GM10266 (cell line): ENCODE measurements around the gene ITGB7.
A peak's percentile ranks its signal among the peaks of the same experiment; 100 is the strongest.
"Not testable (repeated sequence)": the region's sequence is repeated elsewhere in the genome, so short reads cannot be mapped to it uniquely, and the experiment has no call there.

Experiments used
- DNase-seq: peaks from one replicate; pipeline ENCODE4 v3.0.0; 2012; ENCODE audit errors: extremely low spot score
- CTCF ChIP-seq: IDR thresholded peaks from 2 replicates; pipeline ENCODE4 v1.5.1; 2012; ENCODE audit warnings: mild to moderate bottlenecking, low read depth; ENCODE audit not compliant: control insufficient read depth, insufficient read depth; ENCODE audit errors: missing control alignments

Gene ITGB7

DNA sequence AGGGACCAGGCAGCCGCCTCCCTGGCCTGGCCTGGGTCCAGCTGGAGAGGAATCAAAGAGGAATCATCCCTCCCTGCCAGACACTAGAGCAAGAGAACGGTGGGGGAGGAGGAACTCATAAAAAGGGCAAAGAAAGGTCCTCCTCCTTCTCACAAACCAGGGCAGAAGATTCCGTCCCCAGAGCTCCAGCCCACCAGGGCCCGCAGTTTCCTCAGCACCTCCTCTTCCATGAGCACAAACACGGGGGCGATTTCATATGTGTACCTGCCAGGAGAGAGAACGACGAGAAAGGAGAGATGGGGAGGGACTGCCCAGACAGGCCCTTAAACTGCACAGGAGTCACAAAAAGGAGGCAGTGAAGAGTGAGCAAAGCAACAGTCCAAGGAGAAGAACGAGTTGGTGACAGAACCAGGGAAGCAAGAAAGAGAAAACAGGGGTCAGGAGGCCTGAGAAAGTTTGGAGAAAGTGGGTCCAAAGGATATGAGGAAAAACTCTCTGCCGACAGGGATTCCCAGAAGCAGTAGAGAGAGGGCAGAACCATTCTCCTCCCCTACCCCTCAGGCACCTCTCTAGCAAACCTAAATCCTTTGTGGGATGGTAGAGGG is 35.2 kb downstream of the ITGB7 start:
- no peak for DNase-seq
- TF ChIP-seq CTCF, result no peak

- DNase-seq, result peak; percentile 1
- TF ChIP-seq CTCF, result no peak
Observed at GRCh38 chr12:53170876-53171724, 36.0 kb downstream of the ITGB7 start.

DNA sequence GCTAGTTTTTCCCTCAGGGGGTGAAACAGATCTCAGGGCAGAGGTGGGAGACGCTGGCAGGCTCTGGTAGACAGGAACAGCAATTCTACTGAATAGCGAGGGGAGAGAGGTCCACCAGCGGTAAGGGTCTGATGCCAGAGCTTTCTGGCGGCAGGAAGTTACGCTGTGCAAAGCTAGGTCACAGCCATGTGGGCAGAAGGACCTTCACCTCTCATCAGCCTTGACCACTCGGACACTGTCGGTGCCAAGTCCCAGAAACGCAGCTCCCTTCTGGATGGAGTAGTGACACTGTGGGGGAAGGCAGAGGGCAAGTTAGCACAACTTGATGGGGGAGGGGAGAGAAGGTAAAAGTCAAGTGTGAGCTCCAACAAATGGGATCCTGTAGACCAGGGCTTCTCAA is 36.8 kb downstream of the ITGB7 start:
- no peak for DNase-seq
- TF ChIP-seq CTCF, result no peak

DNA sequence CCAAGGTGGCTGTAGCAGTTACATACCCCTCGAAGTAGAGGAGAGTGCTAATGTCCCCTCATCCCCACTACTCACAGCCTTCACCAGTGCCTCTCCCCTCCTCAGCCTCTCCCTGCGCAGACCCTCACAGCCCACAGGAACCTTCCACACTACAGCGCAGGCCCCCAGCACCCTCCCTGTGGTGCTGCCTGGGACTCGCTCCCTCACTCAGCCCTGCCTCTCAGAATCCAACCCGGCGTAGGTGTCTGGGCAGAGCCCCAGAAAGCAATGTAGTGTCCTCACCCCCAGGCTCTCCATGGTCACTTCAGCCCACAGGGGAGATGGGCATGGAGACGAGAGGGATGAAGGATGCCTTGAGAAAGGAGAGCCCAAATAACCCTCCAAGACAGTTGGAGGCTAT is 37.4 kb downstream of the ITGB7 start:
- DNase-seq, result no peak
- no peak for TF ChIP-seq CTCF

- no peak for TF ChIP-seq CTCF
- DNase-seq, result no peak
Observed at GRCh38 chr12:53166837-53167236, 40.2 kb downstream of the ITGB7 start.

DNA sequence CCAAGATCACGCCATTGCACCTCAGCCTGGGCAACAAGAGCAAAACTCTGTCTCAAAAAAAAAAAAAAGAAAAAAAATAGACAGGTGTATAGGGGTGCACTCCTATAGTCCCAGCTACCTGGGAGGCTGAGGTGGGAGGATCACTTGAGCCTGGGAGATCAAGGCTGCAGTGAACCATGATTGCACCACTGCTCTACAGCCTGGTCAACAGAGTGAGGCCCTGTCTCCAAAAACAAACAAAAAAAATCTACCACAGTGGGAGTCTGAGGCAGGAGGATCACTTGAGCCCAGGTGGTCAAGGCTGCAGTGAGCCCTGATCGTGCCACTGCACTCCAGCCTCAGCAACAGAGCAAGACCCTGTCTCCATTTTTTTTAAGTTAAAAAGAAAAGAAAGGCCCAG is 44.0 kb downstream of the ITGB7 start:
- DNase-seq, result not testable (repeated sequence)

DNA sequence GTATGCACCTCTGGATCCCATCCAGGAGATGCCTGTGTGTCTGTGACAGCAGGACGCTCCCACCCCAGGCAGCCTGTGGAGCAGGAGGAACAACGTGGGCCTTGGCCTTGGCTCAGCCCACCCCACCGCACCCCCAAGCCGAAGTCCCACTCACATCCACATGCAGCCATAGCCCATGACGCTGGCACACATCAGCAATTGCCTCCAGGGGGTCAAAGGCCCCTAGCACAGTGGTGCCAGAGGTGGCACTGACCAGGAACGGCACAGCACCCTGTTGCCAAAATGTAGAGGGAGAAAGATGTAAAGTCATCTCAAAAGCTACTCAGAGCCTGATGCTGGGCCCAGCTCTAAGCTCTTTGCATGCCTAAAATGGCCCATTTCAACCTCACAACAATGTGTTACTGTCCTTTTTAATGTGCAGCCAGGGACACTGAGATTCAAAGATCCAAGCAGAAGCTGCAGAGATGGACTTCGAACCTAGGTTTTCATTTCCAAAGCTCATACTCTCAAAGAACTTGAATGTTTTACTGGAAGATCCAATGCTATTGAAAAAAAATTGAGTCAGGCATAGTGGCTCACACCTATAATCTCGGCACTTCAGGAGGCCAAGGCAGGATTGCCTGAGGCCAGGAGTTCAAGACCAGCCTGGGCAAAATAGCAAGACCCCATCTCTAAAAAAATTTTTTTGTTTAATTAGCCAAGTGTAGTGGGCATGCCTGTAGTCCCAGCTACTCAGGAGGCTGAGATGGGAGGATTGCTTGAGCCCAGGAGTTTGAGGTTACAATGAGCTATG is 45.7 kb downstream of the ITGB7 start:
- no peak for TF ChIP-seq CTCF

More for the DNA sequence above, 45.7 kb downstream of the ITGB7 start:
- no peak for DNase-seq
